Measurements from ENCODE around the gene PRELP.

DNA sequence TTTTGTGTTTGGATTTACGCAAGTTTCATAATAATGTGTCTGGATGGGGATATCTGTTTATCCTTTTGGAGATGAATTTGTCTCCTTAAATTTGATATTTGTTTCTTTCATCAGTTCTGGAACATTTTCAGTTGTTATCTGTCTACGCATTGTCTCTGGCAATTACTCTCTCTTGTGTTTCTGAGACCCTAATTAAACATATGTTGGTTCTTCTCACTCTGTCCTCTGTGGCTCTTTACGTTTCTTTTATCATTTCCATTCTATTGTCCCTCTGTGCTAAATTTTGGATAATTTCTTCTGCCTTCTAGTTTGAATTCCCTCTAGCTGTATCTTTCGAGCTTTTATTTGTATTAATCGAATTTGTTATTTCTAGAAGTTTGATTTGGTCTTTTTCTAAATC, 17.5 kb upstream of the PRELP start:
- TF ChIP-seq, protein P1, sequence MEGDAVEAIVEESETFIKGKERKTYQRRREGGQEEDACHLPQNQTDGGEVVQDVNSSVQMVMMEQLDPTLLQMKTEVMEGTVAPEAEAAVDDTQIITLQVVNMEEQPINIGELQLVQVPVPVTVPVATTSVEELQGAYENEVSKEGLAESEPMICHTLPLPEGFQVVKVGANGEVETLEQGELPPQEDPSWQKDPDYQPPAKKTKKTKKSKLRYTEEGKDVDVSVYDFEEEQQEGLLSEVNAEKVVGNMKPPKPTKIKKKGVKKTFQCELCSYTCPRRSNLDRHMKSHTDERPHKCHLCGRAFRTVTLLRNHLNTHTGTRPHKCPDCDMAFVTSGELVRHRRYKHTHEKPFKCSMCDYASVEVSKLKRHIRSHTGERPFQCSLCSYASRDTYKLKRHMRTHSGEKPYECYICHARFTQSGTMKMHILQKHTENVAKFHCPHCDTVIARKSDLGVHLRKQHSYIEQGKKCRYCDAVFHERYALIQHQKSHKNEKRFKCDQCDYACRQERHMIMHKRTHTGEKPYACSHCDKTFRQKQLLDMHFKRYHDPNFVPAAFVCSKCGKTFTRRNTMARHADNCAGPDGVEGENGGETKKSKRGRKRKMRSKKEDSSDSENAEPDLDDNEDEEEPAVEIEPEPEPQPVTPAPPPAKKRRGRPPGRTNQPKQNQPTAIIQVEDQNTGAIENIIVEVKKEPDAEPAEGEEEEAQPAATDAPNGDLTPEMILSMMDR (IDR thresholded peaks at IDR 0.05; ENCODE audit: extremely low read depth in 1 of 2, insufficient read depth in 1 of 2, low read depth in 1 of 2, low read length in 2 of 2) = no peak
- TF ChIP-seq POLR2A (IDR thresholded peaks at IDR 0.05; ENCODE audit: low read depth, low read length) (no peak), FOS (IDR thresholded peaks at IDR 0.05; ENCODE audit: borderline replicate concordance, insufficient read depth, low read length) (no peak)
- TF ChIP-seq, protein P2, sequence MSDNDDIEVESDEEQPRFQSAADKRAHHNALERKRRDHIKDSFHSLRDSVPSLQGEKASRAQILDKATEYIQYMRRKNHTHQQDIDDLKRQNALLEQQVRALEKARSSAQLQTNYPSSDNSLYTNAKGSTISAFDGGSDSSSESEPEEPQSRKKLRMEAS (IDR thresholded peaks at IDR 0.05; ENCODE audit: insufficient read depth, insufficient read length) = no peak

All from endothelial cell of umbilical vein (primary cell).